22Rv1 (cell line): ENCODE measurements around the gene ALLC.

Source experiments
- H3K27ac ChIP-seq: fragments of 450-650 bp; 2 replicates; pipeline ENCODE4 v1.5.1; 2017
- CTCF ChIP-seq: fragments of 450-650 bp; IDR thresholded peaks from 2 replicates; pipeline ENCODE4 v1.5.1; 2017; ENCODE audit warnings: mild to moderate bottlenecking
- ZFX ChIP-seq: fragments of 450-650 bp; IDR thresholded peaks from 2 replicates; pipeline ENCODE4 v1.6.1; 2017; ENCODE audit warnings: antibody characterized with exemption, borderline replicate concordance

ALLC gene

GRCh38 chr2:3679180-3679579 lies 21.2 kb downstream of the ALLC start:
- no peak overlapping the region for H3K27ac ChIP-seq
- TF ChIP-seq ZFX (no peak), CTCF (no peak)

DNA sequence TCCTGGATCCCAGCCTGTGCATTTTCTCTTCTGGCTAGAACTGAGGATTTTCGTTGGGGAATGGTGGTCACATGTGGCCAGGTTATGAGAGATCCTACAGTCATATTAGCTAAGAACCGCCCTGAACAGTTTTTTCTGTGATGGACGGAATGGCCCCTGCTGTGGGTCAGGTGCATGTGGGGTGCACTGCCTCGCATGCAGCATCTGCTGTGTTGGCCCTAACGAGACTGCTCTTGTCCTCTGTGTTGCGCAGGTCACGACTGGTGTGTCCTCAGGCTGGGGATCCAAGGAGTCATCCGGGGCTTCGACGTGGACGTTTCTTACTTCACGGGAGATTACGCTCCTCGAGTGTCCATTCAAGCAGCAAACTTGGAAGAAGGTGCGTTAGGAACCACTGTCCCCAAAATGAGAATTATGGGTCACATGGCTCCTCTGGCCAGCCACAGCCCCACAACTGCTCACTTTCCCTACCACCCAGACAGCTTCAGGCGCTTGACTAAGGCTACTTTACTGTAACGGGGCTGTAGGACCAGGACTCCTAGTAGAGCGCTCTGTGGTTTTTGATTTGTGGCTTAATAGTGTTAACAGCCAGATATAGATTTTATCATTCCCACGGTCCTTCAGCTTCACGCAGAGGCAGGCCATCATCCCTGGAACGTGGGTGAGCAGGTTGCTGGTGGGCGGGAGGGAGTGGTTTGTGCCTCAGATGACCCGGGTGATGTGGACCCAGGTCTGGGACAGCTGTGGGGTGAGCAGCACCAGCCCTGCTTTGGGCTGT lies 21.8 kb downstream of the ALLC start:
- TF ChIP-seq ZFX, result no peak
- no peak for TF ChIP-seq CTCF
- no peak overlapping the region for H3K27ac ChIP-seq

DNA sequence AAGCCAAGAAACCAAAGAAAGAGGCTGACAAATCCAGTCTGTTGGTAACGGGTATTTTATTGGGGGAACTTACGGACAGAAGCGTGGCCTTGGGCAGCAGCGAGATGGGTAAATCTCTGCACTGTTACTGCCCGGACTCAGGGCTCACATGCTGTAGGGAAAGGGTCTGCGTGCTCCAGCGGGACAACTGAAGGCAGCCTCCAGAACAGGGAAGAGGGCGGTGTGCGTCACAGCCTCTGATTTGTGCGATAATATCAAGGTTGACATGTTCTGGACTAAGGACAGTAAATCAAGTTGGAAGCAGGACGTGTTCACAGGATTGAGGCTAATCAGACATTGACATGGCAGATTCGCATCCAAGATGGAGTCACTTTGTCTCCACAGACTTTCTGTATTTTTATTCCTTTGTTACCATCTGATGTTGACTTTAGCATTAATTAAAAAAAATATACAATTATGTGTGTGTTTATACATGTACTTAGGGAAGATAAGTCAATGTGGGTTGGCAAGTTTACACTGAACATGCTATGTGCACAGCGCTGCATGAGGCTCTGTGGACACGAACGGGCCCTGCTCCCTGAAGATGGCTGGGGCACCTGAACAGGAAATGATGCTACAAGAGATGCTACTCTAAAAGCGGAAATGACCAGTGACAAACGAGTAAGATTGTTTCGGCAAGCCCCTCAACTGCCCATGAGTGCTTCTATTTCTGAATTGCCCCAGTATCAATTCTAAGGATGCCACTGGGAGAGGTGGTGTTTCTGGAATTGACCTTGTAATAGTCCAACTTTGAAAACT lies 22.7 kb downstream of the ALLC start:
- TF ChIP-seq CTCF (no peak), ZFX (no peak)
- no peak overlapping the region for H3K27ac ChIP-seq

DNA sequence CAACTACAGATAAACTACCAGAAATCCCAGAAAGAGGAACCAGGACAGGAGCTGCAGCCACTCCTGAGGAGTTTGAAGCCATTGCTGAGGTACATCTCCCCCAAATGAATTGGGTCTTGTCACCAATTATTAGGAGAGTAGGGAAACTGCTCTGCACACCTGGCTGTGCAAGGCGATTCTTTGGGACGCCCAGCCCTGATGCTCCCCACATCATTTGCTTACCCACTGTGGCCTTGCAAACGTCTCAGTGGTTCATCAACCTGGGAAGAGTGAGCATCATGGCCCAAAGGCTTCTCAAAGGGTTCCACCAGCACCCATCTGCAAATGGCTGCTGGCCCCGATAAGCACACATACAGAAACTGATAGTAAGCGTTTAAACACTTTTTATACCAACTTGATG lies 23.6 kb downstream of the ALLC start:
- TF ChIP-seq ZFX (no peak), CTCF (no peak)
- no peak overlapping the region for H3K27ac ChIP-seq

GRCh38 chr2:3682811-3683210 lies 24.8 kb downstream of the ALLC start:
- TF ChIP-seq CTCF (no peak), ZFX (no peak)
- no peak overlapping the region for H3K27ac ChIP-seq

GRCh38 chr2:3683748-3684454 lies 25.9 kb downstream of the ALLC start:
- TF ChIP-seq ZFX (no peak), CTCF (no peak)
- no peak overlapping the region for H3K27ac ChIP-seq
